HEK293 (cell line): Measurements from ENCODE around the gene PSD2.

ENCODE experiments used
- CTCF ChIP-seq: fragments of 450-650 bp; formaldehyde crosslinking; IDR thresholded peaks from 2 replicates; pipeline ENCODE4 v1.5.1; 2016; ENCODE audit warnings: missing biosample characterization, missing genetic modification characterization
- RBAK ChIP-seq: fragments of 450-650 bp; formaldehyde crosslinking; IDR thresholded peaks from 2 replicates; pipeline ENCODE4 v1.5.1; 2016; ENCODE audit warnings: missing biosample characterization, missing genetic modification characterization
- ZNF48 ChIP-seq: fragments of 450-650 bp; formaldehyde crosslinking; IDR thresholded peaks from 2 replicates; pipeline ENCODE4 v1.5.1; 2016; ENCODE audit warnings: missing biosample characterization, missing genetic modification characterization
- ZSCAN30 ChIP-seq: fragments of 450-650 bp; IDR thresholded peaks from 2 replicates; pipeline ENCODE4 v1.5.1; 2018; ENCODE audit warnings: missing biosample characterization, mild to moderate bottlenecking, missing genetic modification characterization, moderate library complexity

- TF ChIP-seq ZSCAN30 (tag by site-specific recombination) (no peak), ZNF48 (tag by site-specific recombination) (no peak), RBAK (no peak), CTCF (no peak)
Observed at GRCh38 chr5:139889410-139889809, 93.8 kb downstream of the PSD2 start.
